ENCODE measurements around the gene SCP2.

SCP2 gene

DNA sequence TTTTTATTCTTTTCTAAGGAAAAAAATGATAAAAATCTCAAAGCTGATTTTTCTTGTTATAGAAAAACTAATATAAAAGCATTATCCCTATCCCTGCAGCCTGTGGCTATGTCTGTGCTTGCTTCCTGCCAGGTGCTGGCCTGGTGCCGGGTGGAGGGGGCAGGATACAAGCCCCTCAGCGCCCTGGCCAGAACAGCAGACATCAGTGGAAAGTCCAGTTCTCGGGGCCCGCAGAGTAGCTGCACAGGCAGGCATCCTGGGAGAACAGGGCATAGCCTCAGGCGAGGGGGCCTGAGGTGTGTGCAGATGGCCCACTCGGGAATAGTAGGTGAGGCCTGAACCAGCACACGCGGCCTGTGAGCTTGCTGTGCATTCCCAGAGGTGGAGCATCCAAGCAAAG, 158.3 kb downstream of the SCP2 start:
- TF ChIP-seq SIN3A (IDR thresholded peaks at IDR 0.05; ENCODE audit: borderline replicate concordance, insufficient read depth, low read length), result no peak
- TF ChIP-seq FOXP2 (optimal IDR thresholded peaks at IDR 0.05; ENCODE audit: borderline replicate concordance, extremely low read depth, extremely low read length, insufficient read depth), result no peak
- TF ChIP-seq, protein P1, sequence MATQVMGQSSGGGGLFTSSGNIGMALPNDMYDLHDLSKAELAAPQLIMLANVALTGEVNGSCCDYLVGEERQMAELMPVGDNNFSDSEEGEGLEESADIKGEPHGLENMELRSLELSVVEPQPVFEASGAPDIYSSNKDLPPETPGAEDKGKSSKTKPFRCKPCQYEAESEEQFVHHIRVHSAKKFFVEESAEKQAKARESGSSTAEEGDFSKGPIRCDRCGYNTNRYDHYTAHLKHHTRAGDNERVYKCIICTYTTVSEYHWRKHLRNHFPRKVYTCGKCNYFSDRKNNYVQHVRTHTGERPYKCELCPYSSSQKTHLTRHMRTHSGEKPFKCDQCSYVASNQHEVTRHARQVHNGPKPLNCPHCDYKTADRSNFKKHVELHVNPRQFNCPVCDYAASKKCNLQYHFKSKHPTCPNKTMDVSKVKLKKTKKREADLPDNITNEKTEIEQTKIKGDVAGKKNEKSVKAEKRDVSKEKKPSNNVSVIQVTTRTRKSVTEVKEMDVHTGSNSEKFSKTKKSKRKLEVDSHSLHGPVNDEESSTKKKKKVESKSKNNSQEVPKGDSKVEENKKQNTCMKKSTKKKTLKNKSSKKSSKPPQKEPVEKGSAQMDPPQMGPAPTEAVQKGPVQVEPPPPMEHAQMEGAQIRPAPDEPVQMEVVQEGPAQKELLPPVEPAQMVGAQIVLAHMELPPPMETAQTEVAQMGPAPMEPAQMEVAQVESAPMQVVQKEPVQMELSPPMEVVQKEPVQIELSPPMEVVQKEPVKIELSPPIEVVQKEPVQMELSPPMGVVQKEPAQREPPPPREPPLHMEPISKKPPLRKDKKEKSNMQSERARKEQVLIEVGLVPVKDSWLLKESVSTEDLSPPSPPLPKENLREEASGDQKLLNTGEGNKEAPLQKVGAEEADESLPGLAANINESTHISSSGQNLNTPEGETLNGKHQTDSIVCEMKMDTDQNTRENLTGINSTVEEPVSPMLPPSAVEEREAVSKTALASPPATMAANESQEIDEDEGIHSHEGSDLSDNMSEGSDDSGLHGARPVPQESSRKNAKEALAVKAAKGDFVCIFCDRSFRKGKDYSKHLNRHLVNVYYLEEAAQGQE (IDR thresholded peaks at IDR 0.05; ENCODE audit: insufficient read depth in 1 of 2, low read depth in 2 of 2, low read length in 2 of 2), result no peak
- no peak for TF ChIP-seq POLR2AphosphoS5 (IDR thresholded peaks at IDR 0.05; ENCODE audit: low read depth, low read length)

GRCh38 chr1:53086491-53087070, 159.5 kb downstream of the SCP2 start:
- no peak for TF ChIP-seq FOXP2 (optimal IDR thresholded peaks at IDR 0.05; ENCODE audit: borderline replicate concordance, extremely low read depth, extremely low read length, insufficient read depth)
- TF ChIP-seq SIN3A (IDR thresholded peaks at IDR 0.05; ENCODE audit: borderline replicate concordance, insufficient read depth, low read length), result no peak

GRCh38 chr1:53087332-53088285, 160.5 kb downstream of the SCP2 start:
- TF ChIP-seq FOXP2 (optimal IDR thresholded peaks at IDR 0.05; ENCODE audit: borderline replicate concordance, extremely low read depth, extremely low read length, insufficient read depth) (no peak), POLR2AphosphoS5 (IDR thresholded peaks at IDR 0.05; ENCODE audit: low read depth, low read length) (no peak), SIN3A (IDR thresholded peaks at IDR 0.05; ENCODE audit: borderline replicate concordance, insufficient read depth, low read length) (no peak), TAF1 (IDR thresholded peaks at IDR 0.05; ENCODE audit: borderline replicate concordance, insufficient read depth, low read length) (no peak)
- TF ChIP-seq, protein P1 (IDR thresholded peaks at IDR 0.05; ENCODE audit: insufficient read depth in 1 of 2, low read depth in 2 of 2, low read length in 2 of 2), result no peak

GRCh38 chr1:53088616-53089300, 161.7 kb downstream of the SCP2 start:
- TF ChIP-seq FOXP2 (optimal IDR thresholded peaks at IDR 0.05; ENCODE audit: borderline replicate concordance, extremely low read depth, extremely low read length, insufficient read depth) (no peak), SIN3A (IDR thresholded peaks at IDR 0.05; ENCODE audit: borderline replicate concordance, insufficient read depth, low read length) (no peak), POLR2AphosphoS5 (IDR thresholded peaks at IDR 0.05; ENCODE audit: low read depth, low read length) (no peak), TAF1 (IDR thresholded peaks at IDR 0.05; ENCODE audit: borderline replicate concordance, insufficient read depth, low read length) (no peak)
- TF ChIP-seq, protein P1 (IDR thresholded peaks at IDR 0.05; ENCODE audit: insufficient read depth in 1 of 2, low read depth in 2 of 2, low read length in 2 of 2), result no peak

DNA sequence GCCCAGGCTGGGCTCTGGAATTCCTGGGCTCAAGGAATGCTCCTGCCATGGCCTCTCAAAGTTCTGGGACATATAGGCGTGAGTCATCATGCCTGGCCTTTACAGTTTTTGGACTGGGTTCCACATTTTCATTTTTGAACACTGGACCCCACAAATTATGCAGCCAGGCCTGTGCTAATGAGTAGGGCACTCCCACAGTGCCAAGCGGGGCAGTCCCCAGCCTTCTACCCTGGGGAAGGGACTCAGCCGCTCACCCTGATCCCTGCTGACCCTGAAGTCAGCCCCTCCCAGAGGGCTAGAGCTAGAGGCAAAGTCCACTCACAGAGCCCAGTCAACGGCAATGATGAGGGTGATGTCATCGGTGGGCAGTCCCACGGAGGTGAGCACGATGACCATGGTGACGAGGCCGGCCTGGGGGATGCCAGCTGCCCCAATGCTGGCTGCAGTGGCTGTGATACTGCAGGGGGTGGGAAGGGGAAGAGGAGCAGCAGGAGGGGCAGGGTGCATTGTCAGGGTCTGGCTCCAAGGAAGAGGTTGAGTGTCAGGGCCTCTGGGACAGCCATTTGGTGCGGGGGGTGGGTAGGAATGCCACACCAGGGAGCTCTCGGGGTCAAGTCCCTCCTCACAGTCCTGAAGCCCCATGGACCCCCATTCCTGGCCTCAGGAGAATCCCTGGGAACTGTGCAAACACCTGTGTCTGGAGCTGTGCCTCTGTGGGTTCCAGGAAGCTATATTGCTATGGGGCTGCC, 162.6 kb downstream of the SCP2 start:
- TF ChIP-seq, protein P1 (IDR thresholded peaks at IDR 0.05; ENCODE audit: insufficient read depth in 1 of 2, low read depth in 2 of 2, low read length in 2 of 2), result no peak
- no peak for TF ChIP-seq SIN3A (IDR thresholded peaks at IDR 0.05; ENCODE audit: borderline replicate concordance, insufficient read depth, low read length)
- TF ChIP-seq TAF1 (IDR thresholded peaks at IDR 0.05; ENCODE audit: borderline replicate concordance, insufficient read depth, low read length), result no peak
- no peak for TF ChIP-seq FOXP2 (optimal IDR thresholded peaks at IDR 0.05; ENCODE audit: borderline replicate concordance, extremely low read depth, extremely low read length, insufficient read depth)
- TF ChIP-seq POLR2AphosphoS5 (IDR thresholded peaks at IDR 0.05; ENCODE audit: low read depth, low read length), result no peak
